GM12891 (cell line): ENCODE measurements around the gene BOK.

ENCODE experiments used
- POLR2A ChIP-seq: IDR thresholded peaks from 2 replicates; pipeline ENCODE4 v1.6.1; 2011; ENCODE audit warnings: low read depth, low read length, control low read depth
- TAF1 ChIP-seq: IDR thresholded peaks from 2 replicates; pipeline ENCODE4 v1.6.1; 2011; ENCODE audit warnings: low read depth, low read length, control low read depth

- TF ChIP-seq POLR2A: no peak
- TF ChIP-seq TAF1: no peak
Measured at GRCh38 chr2:241608881-241609280, 50.3 kb downstream of the BOK start.
